Inflammatory macrophage (primary cell): Measurements from ENCODE around the gene CNTFR.
A peak's percentile ranks its signal among the peaks of the same experiment; 100 is the strongest.
"Not testable (repeated sequence)": the region's sequence is repeated elsewhere in the genome, so short reads cannot be mapped to it uniquely, and the experiment has no call there.

Source experiments
- DNase-seq, 2 donors: peaks; one replicate each; pipeline ENCODE4 v3.0.0-alpha.2; 2020 to 2022

Gene CNTFR

GRCh38 chr9:34553511-34554021 is 36.0 kb downstream of the CNTFR start:
- no peak for DNase-seq

GRCh38 chr9:34552986-34553385 is 36.5 kb downstream of the CNTFR start:
- DNase-seq = no peak

- no peak for DNase-seq
Measured at GRCh38 chr9:34552606-34552981, 36.9 kb downstream of the CNTFR start.

DNA sequence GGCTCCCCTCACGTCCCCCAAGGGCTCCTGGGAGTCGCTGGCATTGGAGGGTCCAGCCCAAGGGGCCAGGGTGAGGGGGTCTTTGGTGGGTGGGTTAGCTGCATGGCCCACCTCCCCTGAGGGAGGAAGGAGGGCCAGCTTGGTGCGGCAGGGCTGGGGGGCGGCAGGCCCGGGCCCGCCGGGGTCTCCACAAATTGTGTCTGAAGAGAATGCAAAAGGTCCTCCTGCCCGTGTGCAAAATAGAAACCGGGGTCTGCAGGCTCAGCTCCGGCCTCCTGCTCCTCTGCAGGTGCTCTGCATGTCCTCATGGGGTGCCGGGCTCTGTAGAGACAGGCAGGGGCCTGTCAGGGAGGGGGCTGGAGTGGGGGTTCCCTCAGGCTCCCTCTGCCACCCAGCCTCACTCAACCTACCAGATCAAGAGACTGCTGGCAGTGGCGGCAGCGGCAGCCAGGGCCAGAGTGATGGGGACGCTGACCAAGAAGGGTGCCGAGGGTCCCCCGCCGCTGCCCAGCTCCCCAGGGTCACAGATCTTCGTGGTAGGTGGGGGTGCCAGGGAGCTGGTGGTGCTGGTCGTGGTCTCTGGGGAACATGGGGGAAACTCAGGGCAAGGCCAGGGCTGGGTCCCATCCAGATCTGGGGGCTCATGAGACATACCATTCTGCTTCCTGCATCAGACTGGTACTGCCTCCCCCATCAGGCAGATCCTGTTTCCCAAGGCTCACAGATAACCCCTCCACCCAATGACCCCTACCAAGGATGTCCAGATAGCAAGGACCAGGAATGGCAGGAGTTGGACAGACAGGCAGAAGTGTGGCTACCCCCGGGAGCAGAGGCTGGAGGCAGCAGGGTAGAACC is 37.5 kb downstream of the CNTFR start:
- DNase-seq = no peak

- no peak for DNase-seq
Measured at GRCh38 chr9:34550681-34551270, 38.7 kb downstream of the CNTFR start.

- no peak for DNase-seq
Measured at GRCh38 chr9:34550016-34550680, 39.4 kb downstream of the CNTFR start.

DNA sequence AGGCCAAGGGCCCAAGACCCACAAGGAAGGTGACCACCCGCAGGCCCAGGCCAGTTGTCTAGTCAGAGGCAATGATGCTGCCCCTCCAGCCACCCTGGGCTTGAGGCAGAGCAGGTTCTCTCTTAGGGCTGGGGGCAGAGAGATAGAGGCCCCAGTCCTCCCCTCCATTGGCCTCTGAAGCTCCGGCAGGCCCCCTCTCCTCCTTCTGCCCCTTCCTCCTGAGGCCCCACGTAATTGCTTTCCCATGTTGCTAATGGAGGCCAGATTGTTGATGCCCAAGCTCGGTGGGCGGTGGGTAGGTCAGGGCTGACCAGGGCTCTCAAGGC is 40.2 kb downstream of the CNTFR start:
- DNase-seq = no peak

DNA sequence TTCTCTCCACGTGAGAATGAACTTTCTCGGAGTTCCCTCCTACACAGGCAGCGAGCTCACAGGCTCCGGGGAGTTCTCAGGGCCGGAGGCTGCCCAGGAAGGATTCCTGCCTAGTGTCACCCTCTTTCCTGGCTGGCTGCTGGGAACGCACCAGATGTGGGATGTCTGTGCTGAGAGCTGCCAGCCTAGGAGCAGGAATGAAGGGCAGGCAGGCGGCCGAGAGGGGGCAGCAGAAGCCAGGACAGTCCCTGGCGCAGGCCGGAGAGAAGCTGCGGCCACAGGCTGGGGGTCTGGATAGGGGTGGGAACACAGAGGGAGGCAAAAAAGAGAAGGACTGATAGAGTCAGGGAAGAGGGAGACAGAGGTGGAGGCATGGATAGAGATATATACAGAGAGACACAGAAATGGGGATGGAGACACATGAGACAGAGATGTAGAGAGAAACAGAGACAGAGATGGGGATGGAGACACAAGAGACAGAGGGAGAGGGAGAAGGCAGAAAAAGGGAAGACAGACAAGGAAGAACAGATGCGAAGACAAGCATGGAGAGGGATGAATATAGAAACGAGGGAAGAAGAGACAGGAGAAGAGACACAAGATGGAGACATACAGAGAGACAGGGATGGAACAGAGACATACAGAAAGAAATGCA is 41.4 kb downstream of the CNTFR start:
- DNase-seq = peak; percentile 35 to 58

- peak; percentile 61 to 70 for DNase-seq
Measured at GRCh38 chr9:34546834-34547827, 42.4 kb downstream of the CNTFR start.

- DNase-seq = no peak
Measured at GRCh38 chr9:34546102-34546833, 43.3 kb downstream of the CNTFR start.

DNA sequence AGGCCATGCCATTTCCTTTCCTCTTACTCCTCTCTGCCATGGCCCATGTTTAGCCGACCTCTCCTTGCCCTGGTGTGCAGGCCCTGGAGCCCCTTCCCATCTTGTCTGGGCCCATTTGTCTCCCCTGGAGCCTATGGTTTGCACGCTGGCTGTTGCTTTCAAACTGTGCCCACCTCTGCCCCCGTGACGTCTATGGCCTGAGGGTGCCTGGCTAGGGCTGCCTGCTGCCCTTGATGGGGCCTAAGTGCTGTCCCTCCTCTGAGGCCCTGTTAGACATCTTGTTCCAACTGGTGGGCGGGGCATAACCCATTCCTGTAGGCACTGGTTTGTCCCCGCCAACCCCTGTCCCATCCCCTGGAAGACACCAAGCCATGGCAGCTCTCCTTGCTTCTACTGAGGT is 44.0 kb downstream of the CNTFR start:
- no peak for DNase-seq

DNA sequence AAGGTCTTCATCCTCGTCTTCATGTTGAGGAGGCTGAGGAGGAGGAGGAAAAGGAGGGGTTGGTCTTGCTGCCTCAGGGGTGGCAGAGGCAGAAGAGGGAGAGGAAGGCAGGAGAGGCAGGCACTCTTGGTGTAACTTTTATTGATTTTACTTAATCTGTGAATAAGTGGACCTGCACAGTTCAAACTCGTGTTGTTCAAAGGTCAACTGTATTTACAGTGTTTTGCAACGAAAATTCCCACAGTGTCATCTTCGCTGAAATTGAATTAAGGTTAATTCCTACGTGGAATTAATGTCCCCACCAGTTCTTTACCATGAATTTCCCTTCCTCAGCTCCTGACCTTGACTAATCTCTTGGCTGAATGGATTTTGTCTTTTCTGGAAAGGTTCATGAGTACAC is 45.5 kb downstream of the CNTFR start:
- DNase-seq = no peak

DNA sequence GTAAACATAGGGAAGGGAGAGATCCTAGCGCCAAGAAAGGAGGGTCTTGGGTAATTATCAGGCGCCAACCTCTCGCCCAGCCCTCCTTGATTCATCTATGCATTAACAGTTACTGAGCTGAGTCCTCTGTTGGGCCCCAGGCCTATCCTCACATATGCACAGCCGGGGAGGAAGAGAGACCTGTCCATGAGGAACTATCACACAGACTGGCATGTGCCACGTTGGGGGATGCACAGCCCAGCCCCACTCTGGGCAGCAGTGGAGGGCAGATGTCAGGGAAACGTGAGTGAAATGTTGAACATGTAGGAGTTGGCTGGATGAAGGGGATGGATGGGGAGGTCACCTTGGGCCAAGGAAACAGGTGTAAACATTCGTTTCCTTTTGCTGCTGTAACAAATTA is 48.0 kb downstream of the CNTFR start:
- DNase-seq = no peak

DNA sequence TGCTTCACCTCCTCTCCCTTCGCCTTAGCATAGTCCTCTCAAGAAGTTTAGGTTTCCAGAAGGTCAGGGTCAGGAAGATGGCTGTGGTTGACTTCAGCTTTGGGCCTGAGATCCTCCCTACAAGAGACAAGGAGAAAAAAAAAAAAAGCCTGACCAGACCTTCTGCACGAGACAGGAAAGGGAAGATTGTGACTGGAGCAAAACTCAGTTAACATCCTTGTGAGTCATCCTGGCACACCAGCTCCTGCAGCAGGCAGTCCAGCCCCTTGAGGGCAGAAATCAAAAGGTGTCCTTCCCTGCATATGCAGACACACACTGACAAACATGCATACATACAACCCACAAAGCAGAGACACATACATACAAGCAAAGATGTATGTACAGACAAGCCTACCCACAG is 48.7 kb downstream of the CNTFR start:
- DNase-seq = no peak

- no peak for DNase-seq
Measured at GRCh38 chr9:34536685-34537084, 52.8 kb downstream of the CNTFR start.

DNA sequence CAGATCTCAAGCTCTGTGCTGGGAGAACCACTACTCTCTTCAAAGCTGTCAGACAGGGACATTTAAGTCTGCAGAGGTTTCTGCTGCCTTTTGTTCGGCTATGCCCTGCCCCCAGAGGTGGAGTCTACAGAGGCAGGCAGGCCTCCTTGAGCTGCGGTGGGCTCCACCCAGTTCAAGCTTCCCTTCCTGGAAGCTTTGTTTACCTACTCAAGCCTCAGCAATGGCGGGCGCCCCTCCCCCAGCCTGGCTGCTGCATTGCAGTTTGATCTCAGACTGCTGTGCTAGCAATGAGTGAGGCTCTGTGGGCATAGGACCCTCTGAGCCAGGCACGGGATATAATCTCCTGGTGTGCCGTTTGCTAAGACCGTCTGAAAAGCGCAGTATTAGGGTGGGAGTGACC is 57.5 kb downstream of the CNTFR start:
- DNase-seq = not testable (repeated sequence)

DNA sequence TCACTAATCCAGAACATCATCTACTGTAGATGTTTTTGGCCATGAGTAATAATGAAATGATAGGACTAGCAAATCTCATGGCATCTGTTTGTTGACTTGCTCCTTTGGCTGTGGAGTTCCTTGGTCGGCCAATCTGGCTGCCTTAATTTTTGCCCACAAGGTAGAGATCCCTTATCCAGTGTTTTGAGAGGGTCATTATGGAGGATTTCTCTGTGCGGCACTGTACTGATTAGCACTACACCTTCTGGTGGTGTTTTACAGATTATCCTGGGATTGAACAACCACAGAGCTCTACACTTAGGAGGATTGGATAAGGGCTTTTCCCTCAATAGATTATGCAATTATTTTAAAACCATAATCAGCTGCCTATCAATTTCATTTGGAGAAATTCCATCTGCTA is 63.5 kb downstream of the CNTFR start:
- DNase-seq = no peak

DNA sequence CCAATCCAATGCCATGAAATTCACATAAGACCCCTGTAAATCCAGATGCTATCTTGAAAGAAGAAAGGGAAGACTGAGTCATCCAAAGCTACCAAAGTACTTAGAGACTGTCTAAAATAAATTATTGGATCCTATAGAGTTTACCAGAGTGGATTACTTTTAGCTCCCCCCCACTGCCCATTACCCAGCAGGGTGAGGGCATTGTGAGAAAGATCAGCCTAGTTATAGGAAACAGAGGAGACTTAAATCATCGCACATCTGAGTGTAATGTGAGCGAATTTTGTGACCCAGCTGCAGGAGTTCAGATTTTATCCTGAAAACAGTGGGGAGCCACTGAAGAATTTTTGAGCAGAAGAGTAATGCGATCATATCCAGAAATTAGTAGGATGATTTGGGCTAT is 65.2 kb downstream of the CNTFR start:
- DNase-seq = no peak

DNA sequence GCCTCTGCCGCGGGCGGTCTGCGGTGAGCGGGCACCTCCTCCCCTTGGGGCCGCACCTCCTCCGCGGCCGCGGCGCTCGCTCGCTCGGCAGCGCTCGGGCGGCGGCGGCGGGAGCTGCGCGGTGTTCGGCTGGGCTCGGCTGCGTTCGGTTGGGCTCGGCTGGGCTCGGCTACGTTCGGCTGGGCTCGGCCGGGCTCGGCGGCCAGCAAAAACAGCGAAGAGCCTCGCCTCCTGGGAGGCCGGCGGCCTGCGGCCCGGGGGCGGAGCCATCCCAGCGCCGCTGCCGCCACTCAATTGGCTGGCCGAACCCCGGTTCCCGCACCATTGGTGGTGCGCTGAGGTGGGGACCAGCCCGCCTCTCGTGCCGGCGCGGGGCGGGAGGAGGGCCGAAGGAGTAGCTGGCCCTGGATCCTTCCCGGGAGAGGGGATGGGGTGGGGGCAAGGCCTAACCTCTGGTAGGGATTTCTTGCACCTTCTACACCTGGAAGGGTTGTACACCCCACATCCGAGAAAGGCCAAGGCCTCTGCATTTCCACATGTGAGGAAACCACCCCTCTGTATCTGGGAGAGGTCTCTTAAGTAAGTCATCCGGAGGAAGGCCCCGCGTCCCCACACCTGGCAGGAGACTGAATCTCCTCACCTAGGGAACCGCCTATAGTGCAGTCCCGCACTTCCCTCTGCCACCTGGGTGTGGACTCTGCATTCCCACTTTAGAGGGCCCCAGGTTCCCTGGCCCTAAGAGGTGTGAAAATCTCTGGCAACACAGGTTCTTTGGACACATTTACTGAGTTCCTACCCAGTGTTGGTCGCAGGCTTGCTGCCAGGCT is 66.3 kb downstream of the CNTFR start, which contains the start of gene ENHO:
TSS of gene ENHO (minus strand) at position 20 of the 827 bp plus-strand sequence. CDS start 1,295 bp downstream, outside the sequence.
- DNase-seq = peak; percentile 88 to 91
